LNCAP (cell line): ENCODE data around the gene TREH.

Source experiments
- CTCF ChIP-seq: fragments of 450-650 bp; IDR thresholded peaks from 2 replicates; pipeline ENCODE4 v1.5.1; 2017; ENCODE audit warnings: mild to moderate bottlenecking

Gene TREH

GRCh38 chr11:118638726-118639125 lies 40.7 kb downstream of the TREH start:
- TF ChIP-seq CTCF = no peak

- no peak for TF ChIP-seq CTCF
Observed at GRCh38 chr11:118636569-118637290, 42.7 kb downstream of the TREH start.

GRCh38 chr11:118635642-118636041 lies 43.8 kb downstream of the TREH start:
- no peak for TF ChIP-seq CTCF

- TF ChIP-seq CTCF = no peak
Observed at GRCh38 chr11:118635237-118635591, 44.2 kb downstream of the TREH start.

GRCh38 chr11:118634431-118635236 lies 44.8 kb downstream of the TREH start:
- no peak for TF ChIP-seq CTCF

- no peak for TF ChIP-seq CTCF
Observed at GRCh38 chr11:118633979-118634378, 45.5 kb downstream of the TREH start.

- no peak for TF ChIP-seq CTCF
Observed at GRCh38 chr11:118633319-118633690, 46.1 kb downstream of the TREH start.
